ENCODE measurements around the gene UBE2G2.
"Not testable (repeated sequence)": the region's sequence is repeated elsewhere in the genome, so short reads cannot be mapped to it uniquely, and the experiment has no call there.

The UBE2G2 gene

GRCh38 chr21:44836666-44837471 is 35.2 kb upstream of the UBE2G2 start:
- peak; percentile 22 for DNase-seq (ENCODE audit: low read depth, low spot score)
- H3K27ac ChIP-seq = no peak overlapping the region

- H3K27ac ChIP-seq = no peak overlapping the region
These were observed 34.7 kb upstream of the UBE2G2 start for GRCh38 chr21:44836349-44836665.

GRCh38 chr21:44835647-44835973 is 34.0 kb upstream of the UBE2G2 start:
- H3K27ac ChIP-seq = no peak overlapping the region
- DNase-seq (ENCODE audit: low read depth, low spot score) = no peak

More at GRCh38 chr21:44836349-44836665, 34.7 kb upstream of the UBE2G2 start:
- DNase-seq (ENCODE audit: low read depth, low spot score) = no peak

GRCh38 chr21:44834951-44835646 is 33.5 kb upstream of the UBE2G2 start:
- DNase-seq (ENCODE audit: low read depth, low spot score) = no peak
- no peak overlapping the region for H3K27ac ChIP-seq

- DNase-seq (ENCODE audit: low read depth, low spot score) = no peak
- no peak overlapping the region for H3K27ac ChIP-seq
These were observed 32.8 kb upstream of the UBE2G2 start for GRCh38 chr21:44834231-44834950.

- DNase-seq (ENCODE audit: low read depth, low spot score) = no peak
- H3K27ac ChIP-seq = no peak overlapping the region
These were observed 32.0 kb upstream of the UBE2G2 start for GRCh38 chr21:44833663-44834062.

- DNase-seq (ENCODE audit: low read depth, low spot score) = not testable (repeated sequence)
These were observed 31.1 kb upstream of the UBE2G2 start for GRCh38 chr21:44832516-44833255.

GRCh38 chr21:44831227-44831860 is 29.7 kb upstream of the UBE2G2 start:
- DNase-seq (ENCODE audit: low read depth, low spot score) = no peak
- no peak overlapping the region for H3K27ac ChIP-seq

More at GRCh38 chr21:44832516-44833255, 31.1 kb upstream of the UBE2G2 start:
- not testable (repeated sequence) for H3K27ac ChIP-seq

GRCh38 chr21:44829507-44830092 is 28.0 kb upstream of the UBE2G2 start:
- DNase-seq (ENCODE audit: low read depth, low spot score) = no peak
- no peak overlapping the region for H3K27ac ChIP-seq

- no peak for DNase-seq (ENCODE audit: low read depth, low spot score)
- no peak overlapping the region for H3K27ac ChIP-seq
These were observed 26.9 kb upstream of the UBE2G2 start for GRCh38 chr21:44828362-44829056.

GRCh38 chr21:44823179-44823660 is 21.6 kb upstream of the UBE2G2 start:
- no peak for DNase-seq (ENCODE audit: low read depth, low spot score)

GRCh38 chr21:44822484-44823178 is 21.0 kb upstream of the UBE2G2 start:
- no peak overlapping the region for H3K27ac ChIP-seq
- no peak for DNase-seq (ENCODE audit: low read depth, low spot score)

More at GRCh38 chr21:44823179-44823660, 21.6 kb upstream of the UBE2G2 start:
- no peak overlapping the region for H3K27ac ChIP-seq

GRCh38 chr21:44820851-44821250 is 19.2 kb upstream of the UBE2G2 start:
- no peak overlapping the region for H3K27ac ChIP-seq
- DNase-seq (ENCODE audit: low read depth, low spot score) = no peak

GRCh38 chr21:44819283-44820243 is 17.9 kb upstream of the UBE2G2 start:
- no peak overlapping the region for H3K27ac ChIP-seq
- no peak for DNase-seq (ENCODE audit: low read depth, low spot score)

- no peak for DNase-seq (ENCODE audit: low read depth, low spot score)
- H3K27ac ChIP-seq = peak overlapping the region; percentile 51
These were observed 17.0 kb upstream of the UBE2G2 start for GRCh38 chr21:44818640-44819011.

GRCh38 chr21:44817914-44818639 is 16.5 kb upstream of the UBE2G2 start, which contains the start of gene SUMO3:
SUMO3 (minus strand) TSS chr21:44818062; CDS start chr21:44817968, 94 bp downstream.
- H3K27ac ChIP-seq = peak within 1 kb of the TSS; percentile 51
- DNase-seq (ENCODE audit: low read depth, low spot score) = no peak

GRCh38 chr21:44817506-44817880 is 15.9 kb upstream of the UBE2G2 start:
- DNase-seq (ENCODE audit: low read depth, low spot score) = peak; percentile 49
- no peak overlapping the region for H3K27ac ChIP-seq

All from epithelial cell of prostate (primary cell).